Subcutaneous abdominal adipose tissue (tissue), 5 donors: ENCODE data around the gene TMEM80.
A peak's percentile ranks its signal among the peaks of the same experiment; 100 is the strongest.

Source experiments
- H3K27ac ChIP-seq: one replicate; pipeline ENCODE4 v1.7.0; 2013; ENCODE audit warnings: low read depth, mild to moderate bottlenecking, inconsistent platforms, low read length, moderate library complexity
- H3K27me3 ChIP-seq, 5 donors: one replicate each; pipeline ENCODE4 v1.7.0; 2013; ENCODE audit warnings: low read length in 5 of 5, inconsistent platforms in 1 of 5; ENCODE audit not compliant: control insufficient read depth in 5 of 5, insufficient read depth in 4 of 5
- H3K36me3 ChIP-seq, 5 donors: one replicate each; pipeline ENCODE4 v1.7.0; 2013; ENCODE audit warnings: low read length in 5 of 5; ENCODE audit not compliant: control insufficient read depth in 5 of 5, insufficient read depth in 5 of 5
- H3K4me1 ChIP-seq, 5 donors: one replicate each; pipeline ENCODE4 v1.7.0; 2013; ENCODE audit warnings: low read length in 5 of 5, mild to moderate bottlenecking in 3 of 5, moderate library complexity in 1 of 5; ENCODE audit not compliant: control insufficient read depth in 5 of 5, insufficient read depth in 5 of 5
- H3K4me3 ChIP-seq, 5 donors: one replicate each; pipeline ENCODE4 v1.7.0; 2013; ENCODE audit warnings: low read length in 5 of 5, low read depth in 1 of 5
- H3K9ac ChIP-seq, 5 donors: one replicate each; pipeline ENCODE4 v1.7.0; 2013; ENCODE audit warnings: low read length in 5 of 5, mild to moderate bottlenecking in 4 of 5, moderate library complexity in 3 of 5
- H3K9me3 ChIP-seq, 5 donors: one replicate each; pipeline ENCODE4 v1.7.0; 2013; ENCODE audit warnings: low read length in 5 of 5; ENCODE audit not compliant: control insufficient read depth in 5 of 5
- donor health status: healthy.
- donor health status: healthy.
- donor health status: healthy.
- donor health status: healthy.
- donor health status: healthy.

The TMEM80 gene

DNA sequence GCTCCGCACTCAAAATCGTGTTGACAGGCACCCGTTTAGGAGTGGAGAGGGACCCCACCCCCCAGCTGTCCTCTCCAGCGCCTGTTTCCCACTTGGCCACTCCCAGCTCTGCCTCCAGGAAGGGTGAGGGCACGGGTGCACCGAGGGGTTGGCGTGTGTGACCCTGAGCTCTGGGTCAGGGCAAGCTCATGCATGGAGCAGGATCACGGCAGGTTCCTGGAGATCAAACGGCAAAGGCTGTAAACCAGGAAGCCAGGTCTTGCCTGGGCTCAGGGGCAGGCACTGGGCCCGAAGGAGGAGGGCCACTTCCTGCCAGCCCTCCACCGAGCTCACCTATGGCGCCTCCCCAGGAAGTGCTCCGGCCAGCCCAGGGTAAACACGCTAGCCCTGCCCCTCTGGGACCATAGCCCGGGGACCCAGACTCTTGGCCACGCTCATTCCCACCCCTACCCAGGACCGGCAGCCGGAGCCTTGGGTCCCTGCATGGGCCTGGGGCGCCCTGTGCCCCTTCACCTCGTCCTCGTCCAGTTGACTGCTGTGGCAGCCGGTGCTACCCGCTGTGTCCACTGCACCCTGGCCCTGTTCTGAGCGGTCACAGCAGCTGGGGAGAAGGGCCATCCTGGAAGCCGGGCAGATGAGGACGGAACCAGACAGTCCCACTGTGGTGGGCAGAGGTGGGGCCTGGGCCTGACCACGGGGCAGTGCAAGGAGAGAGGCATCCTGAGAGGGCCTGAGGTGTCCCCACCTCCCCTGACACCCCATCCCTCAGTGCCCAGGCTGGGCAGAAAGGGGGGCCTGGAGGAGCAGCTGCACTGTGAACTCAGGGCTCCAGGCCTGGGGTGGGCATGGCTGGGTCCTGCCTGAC, 9.4 kb downstream of the TMEM80 start:
- Histone ChIP-seq H3K9ac (peak overlapping the region in 2 of 5 donors; percentile 14 to 66), H3K4me1 (peaks cover 0 to 40% (median 32%) of the 10 kb centered on the region in 5 donors), H3K4me3 (peak overlapping the region in 1 of 5 donors; percentile 48), H3K9me3 (no peaks in the 10 kb centered on the region), H3K36me3 (peaks cover 0 to 26% (median 20%) of the 10 kb centered on the region in 5 donors), H3K27me3 (peaks cover 19 to 38% (median 34%) of the 10 kb centered on the region in 5 donors), H3K27ac (peak overlapping the region; percentile 54)

DNA sequence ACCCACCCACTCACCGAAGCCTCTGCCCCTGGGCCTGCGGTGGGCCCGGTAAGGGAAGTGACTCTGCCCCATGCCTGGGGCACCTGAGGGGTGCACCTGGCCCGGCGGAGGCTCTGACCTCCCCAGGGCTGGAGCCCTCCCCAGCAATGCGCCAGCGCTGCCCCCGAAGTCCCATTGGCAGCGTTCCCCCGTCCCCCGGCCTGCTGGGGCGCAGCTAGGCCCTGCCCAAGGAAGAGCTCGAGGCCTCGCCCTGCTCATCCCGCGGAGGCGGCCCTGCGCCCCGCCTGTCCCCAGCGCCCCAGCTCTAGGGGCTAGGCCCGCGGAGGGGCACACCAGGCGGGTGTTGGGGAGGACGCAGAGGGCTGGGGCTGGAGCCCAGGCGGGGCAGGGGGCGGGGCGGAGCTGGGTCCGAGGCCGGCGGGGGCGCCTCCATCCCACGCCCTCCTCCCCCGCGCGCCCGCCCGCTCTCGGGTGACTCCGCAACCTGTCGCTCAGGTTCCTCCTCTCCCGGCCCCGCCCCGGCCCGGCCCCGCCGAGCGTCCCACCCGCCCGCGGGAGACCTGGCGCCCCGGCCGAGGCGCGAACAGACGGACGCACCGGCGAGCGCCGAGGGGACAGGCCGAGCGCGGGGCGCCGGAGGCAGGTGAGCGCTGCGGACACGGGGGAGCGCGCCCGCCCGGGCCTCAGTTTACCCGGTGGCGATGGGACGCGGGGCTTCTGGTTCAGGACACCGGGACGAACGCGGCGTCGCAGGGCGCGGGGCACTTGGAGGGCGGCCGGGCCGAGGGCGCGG, 10.2 kb downstream of the TMEM80 start, which contains the start of gene EPS8L2:
Gene EPS8L2, plus strand, starts transcription at position 586 of the 793 bp plus-strand sequence. CDS start 3,177 bp downstream, outside the sequence.
- peaks cover 23 to 43% (median 40%) of the 10 kb centered on the region in 5 donors for H3K27me3 ChIP-seq
- H3K36me3 ChIP-seq = peaks cover 0 to 19% (median 16%) of the 10 kb centered on the region in 5 donors
- H3K27ac ChIP-seq = peak within 1 kb of the TSS; percentile 54
- peak within 1 kb of the TSS in 3 of 5 donors; percentile 39 to 66 (median 58) for H3K9ac ChIP-seq
- H3K4me3 ChIP-seq = peak within 1 kb of the TSS in 4 of 5 donors; percentile 53 to 67 (median 62)
- H3K9me3 ChIP-seq = no peaks in the 10 kb centered on the region
- peaks cover 0 to 48% (median 36%) of the 10 kb centered on the region in 5 donors for H3K4me1 ChIP-seq

DNA sequence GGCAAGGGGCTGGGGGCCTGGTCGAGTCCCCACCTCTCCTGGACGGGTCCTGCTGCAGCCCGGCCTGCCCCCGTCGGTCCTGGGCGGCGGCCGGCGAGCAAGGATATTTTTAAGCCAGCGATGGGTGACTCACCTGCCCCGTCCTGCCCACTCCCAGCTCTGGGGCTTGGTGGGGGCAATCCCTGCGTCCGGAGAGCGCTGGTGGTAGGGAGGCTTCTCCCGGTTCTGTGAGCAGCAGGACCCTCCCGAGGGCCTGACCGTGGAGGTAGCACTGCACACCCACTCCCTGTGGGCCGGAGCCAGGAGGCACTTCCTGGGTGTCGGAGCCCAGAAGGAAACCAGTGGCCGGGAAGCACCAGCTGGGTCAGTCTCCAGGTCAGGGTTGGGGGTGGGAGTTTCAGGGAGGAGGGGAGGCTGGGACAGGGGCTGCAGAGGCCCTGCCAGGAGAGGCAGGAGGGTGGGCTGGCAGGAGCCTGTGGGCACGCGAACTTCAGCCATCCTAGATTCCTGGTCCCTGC, 10.9 kb downstream of the TMEM80 start:
- Histone ChIP-seq H3K9ac (peak overlapping the region in 3 of 5 donors; percentile 39 to 62 (median 58)), H3K4me3 (peak overlapping the region in 4 of 5 donors; percentile 53 to 67 (median 62)), H3K4me1 (peaks cover 0 to 50% (median 39%) of the 10 kb centered on the region in 5 donors), H3K9me3 (no peaks in the 10 kb centered on the region), H3K27me3 (peaks cover 23 to 43% (median 40%) of the 10 kb centered on the region in 5 donors), H3K27ac (peak overlapping the region; percentile 41), H3K36me3 (peaks cover 0 to 17% (median 15%) of the 10 kb centered on the region in 5 donors)

DNA sequence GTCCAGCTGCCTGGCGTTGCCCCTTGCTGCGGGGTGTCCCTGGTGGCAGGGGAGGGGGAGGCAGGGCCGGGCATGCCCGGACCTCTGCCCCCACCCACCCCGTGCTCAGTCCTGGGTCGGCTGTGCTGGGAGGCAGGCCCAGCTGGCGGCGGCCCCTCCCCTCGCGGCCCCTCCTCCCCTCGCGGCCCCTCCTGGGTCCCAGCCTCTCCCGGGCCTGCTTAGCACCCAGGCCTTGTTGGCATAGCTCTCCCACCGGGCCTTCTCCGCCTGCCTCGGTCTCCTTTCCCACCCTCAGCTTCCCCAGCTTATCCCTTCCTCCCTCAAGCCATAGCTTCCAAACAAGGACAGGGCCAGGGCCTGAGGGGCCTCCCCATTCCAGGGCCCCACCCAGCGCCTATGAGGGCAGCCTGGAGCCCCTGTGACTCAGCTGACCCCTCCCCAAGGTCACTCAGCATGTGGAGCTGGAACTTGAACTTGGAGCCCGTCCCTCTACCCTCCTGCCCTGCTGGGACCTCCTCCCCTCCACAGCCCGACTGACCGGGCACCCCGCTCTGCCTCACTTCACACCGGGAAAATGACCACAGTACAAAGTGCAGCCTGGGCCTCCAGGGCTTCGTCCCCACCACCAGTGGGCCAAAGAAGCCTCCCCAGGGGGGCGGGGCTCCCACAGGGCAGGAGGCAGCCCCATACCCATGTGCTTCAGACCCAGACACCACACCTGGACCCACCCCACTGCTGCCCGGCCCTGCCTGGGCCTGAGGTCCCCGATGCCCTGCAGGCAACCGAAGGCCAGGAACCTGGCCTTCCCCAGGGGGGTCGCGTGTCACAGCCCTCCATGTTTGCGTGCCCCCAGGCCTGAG, 11.6 kb downstream of the TMEM80 start:
- Histone ChIP-seq H3K36me3 (peaks cover 0 to 12% (median 9%) of the 10 kb centered on the region in 5 donors), H3K27me3 (peaks cover 23 to 43% (median 40%) of the 10 kb centered on the region in 5 donors), H3K4me1 (peaks cover 0 to 49% (median 39%) of the 10 kb centered on the region in 5 donors), H3K9ac (peak overlapping the region in 3 of 5 donors; percentile 39 to 62 (median 58)), H3K4me3 (peak overlapping the region in 4 of 5 donors; percentile 53 to 67 (median 62)), H3K9me3 (no peaks in the 10 kb centered on the region), H3K27ac (peak overlapping the region; percentile 41)

DNA sequence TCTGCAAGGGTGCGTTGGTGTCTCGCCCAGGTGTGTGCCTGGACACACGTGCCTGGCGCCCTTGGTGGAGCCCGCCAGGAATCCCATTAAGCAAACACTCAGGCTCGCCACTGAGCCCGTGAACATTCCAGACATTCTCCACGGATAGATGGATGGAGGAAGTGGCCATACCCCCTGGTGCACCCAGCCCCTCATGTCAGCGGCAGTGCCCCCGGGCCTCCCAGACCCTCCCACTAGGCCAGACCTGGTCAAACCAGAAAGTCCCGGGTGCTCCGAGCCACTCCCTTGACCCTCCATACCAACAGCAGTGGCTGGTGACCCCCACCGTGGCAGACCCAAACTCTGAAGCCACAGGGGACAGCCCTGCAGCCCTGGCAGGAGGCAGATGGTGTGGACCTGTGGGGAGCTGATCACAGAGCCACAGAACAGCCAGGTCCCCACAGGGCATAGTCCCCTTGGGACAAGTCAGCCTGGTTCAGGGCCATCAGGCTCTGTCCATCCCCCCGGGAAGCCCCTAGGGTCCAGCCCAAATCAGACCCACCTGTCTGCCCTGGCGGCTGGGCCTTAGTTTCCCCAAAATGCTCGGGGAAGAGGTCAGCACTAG, 12.3 kb downstream of the TMEM80 start:
- Histone ChIP-seq H3K4me3 (no peak overlapping the region), H3K36me3 (peaks cover 0 to 11% (median 8%) of the 10 kb centered on the region in 5 donors), H3K27ac (peak overlapping the region; percentile 41), H3K4me1 (peaks cover 0 to 46% (median 35%) of the 10 kb centered on the region in 5 donors), H3K9me3 (no peaks in the 10 kb centered on the region), H3K27me3 (peaks cover 23 to 43% (median 40%) of the 10 kb centered on the region in 5 donors), H3K9ac (no peak overlapping the region)

DNA sequence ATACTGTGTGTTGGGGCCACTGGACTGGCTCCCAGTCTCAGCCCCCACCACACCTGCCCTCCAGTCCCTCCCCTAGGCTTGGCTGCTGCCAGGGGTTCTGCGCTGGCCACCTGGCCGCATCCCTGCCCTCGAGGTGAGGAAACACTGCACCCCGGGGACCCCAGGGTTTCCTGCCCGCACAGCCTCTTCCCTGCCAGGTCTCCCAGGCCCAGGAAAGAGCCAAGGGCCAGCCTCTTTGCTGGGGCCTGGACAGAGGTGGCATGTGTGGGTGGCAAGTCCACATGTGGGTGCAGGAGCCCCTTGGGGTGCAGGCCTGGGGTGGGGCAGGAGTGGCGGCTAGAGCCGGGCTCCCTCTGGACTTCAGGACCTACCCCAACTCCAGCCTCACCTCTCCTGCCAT, 12.9 kb downstream of the TMEM80 start:
- Histone ChIP-seq H3K36me3 (peaks cover 0 to 7% (median 6%) of the 10 kb centered on the region in 5 donors), H3K9me3 (no peaks in the 10 kb centered on the region), H3K27ac (no peak overlapping the region), H3K4me3 (no peak overlapping the region), H3K4me1 (peaks cover 0 to 45% (median 31%) of the 10 kb centered on the region in 5 donors), H3K27me3 (peaks cover 23 to 43% (median 40%) of the 10 kb centered on the region in 5 donors), H3K9ac (no peak overlapping the region)

DNA sequence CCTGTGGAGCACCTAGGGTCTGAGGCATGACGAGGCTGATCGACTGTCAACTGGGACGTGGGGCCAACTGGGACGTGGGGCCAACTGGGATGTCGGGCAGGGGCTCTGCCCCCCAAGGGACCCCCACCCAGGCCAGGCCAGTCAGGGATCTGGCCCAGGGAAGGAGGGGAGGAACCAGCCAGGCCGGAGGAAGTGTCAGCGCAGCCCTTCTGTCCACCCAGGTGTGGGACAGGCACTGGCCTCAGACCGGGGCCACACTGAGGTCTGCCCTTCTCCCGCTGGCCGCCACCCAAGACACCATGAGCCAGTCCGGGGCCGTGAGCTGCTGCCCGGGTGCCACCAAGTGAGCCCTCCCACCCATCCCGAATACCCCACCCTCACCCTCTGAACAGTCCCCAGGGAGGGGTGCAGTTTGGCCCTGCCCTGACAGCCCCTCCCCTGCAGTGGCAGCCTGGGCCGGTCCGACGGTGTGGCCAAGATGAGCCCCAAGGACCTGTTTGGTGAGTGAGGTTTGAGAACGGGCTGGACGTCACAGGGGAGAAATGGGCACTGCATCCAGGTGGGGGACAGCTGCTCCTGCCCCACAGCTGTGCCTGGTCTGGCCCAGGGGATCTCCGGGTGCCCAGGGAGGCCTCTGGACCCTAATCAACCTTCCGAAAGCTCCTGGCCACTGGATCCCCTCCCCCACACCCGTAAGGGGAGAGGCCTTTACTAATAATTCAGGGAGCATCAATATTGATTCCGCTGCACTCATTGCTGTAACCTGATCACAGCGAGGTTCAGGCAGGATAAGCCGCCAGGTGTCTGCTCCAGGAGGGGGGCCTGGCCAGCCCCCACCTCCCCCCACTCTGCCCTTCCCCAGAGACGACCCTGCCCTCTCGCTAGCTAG, 13.7 kb downstream of the TMEM80 start:
- H3K27ac ChIP-seq = no peak overlapping the region
- H3K9ac ChIP-seq = no peak overlapping the region
- no peak overlapping the region for H3K4me3 ChIP-seq
- H3K27me3 ChIP-seq = peaks cover 23 to 43% (median 40%) of the 10 kb centered on the region in 5 donors
- peaks cover 0 to 6% (median 2%) of the 10 kb centered on the region in 5 donors for H3K36me3 ChIP-seq
- no peaks in the 10 kb centered on the region for H3K9me3 ChIP-seq
- peaks cover 0 to 45% (median 31%) of the 10 kb centered on the region in 5 donors for H3K4me1 ChIP-seq

DNA sequence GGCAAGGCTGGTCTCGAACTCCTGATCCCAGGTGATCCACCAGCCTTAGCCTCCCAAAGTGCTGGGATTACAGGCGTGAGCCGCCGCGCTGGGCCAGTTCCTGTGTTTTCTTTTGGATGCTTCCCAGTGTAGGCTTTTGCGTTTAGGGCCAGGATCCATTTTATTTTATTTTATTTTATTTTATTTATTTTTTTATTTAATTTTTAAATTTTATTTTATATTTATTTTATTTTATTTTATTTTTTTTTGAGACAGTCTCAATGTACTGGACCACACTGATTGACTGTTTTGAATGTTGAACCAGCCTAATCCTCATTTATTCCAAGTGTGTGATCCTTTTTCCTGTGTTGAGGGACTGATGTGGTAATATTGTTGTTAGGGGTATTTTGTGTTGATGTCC, 18.8 kb downstream of the TMEM80 start:
- Histone ChIP-seq H3K9ac (no peak overlapping the region), H3K4me1 (peaks cover 0 to 17% (median 9%) of the 10 kb centered on the region in 5 donors), H3K27me3 (peaks cover 5 to 16% (median 13%) of the 10 kb centered on the region in 5 donors), H3K27ac (no peak overlapping the region), H3K9me3 (peaks cover 0 to 3% (median 0%) of the 10 kb centered on the region in 5 donors), H3K4me3 (no peak overlapping the region), H3K36me3 (no peaks in the 10 kb centered on the region)
